ENCODE measurements around the gene TMEM161A. TPM values are rescaled to one million over a fixed set of nuclear protein-coding genes. Genes with fewer than 3 reads are reported as not detected.
A peak's percentile ranks its signal among the peaks of the same experiment; 100 is the strongest.

Gene TMEM161A
- total and polyA plus RNA-seq, 2 of the 13 experiments (the other 11 are each of a cell fraction or from before 2014, with no cell fraction given), result 25.9 to 31.4 TPM

DNA sequence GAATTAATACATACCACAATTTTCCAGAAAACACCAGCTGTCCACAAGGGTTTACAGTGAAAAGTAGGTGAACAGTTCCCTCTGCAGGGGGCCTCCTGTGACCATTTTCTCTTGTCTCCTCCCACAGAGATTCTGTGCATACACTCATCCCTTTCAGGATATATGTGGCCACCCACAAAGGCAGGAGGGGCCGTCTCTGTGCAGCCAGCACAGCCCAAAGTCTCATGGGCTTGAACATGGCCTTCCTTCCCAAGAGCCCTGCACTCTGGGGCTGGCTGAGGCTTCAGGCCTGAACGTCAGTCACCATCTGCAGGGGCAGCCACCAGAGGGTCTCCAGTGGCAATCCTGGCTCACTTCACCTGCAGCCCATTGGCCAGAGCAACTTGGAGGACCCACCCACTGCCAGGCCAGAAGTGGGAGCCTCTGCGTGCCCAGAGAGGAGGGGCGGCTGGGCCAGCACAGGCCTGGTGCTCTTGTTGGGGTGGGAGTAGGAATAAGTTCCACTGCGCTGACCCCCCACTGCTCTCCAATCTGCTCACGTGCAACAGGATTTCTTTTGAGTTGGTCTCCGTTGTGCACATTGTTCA lies 25.1 kb downstream of the TMEM161A start (continued):
- TF ChIP-seq ZBTB8A (CRISPR knock-in tag; IDR thresholded peaks at IDR 0.05; ENCODE audit: borderline replicate concordance, low read depth) (no peak), MIER2 (CRISPR knock-in tag; IDR thresholded peaks at IDR 0.05) (no peak), NFE2L2 (IDR thresholded peaks at IDR 0.05; ENCODE audit: low read length) (no peak), ZNF280D (CRISPR knock-in tag; IDR thresholded peaks at IDR 0.05) (0 out of 2 replicates have a peak, but pooled peaks have one; percentile 44), ZNF777 (CRISPR knock-in tag; IDR thresholded peaks at IDR 0.05) (peak; percentile 24; the same call in 1 of the 2 replicates), ZSCAN9 (CRISPR knock-in tag; IDR thresholded peaks at IDR 0.05; ENCODE audit: borderline replicate concordance) (no peak), ZNF614 (CRISPR knock-in tag; IDR thresholded peaks at IDR 0.05; ENCODE audit: borderline replicate concordance) (peak; percentile 21; the same call in 1 of the 2 replicates), ZNF678 (CRISPR knock-in tag; IDR thresholded peaks at IDR 0.05) (no peak), AGO2 (optimal IDR thresholded peaks at IDR 0.05; ENCODE audit: low read depth, low read length) (peak; percentile 58), ZNF33B (CRISPR knock-in tag; IDR thresholded peaks at IDR 0.05) (peak; percentile 40; the same call in 1 of the 2 replicates), ZNF30 (CRISPR knock-in tag; IDR thresholded peaks at IDR 0.05) (no peak), AKAP8 (CRISPR knock-in tag; IDR thresholded peaks at IDR 0.05) (peak; percentile 59), RXRA (CRISPR knock-in tag; IDR thresholded peaks at IDR 0.05) (0 out of 2 replicates have a peak, but pooled peaks have one; percentile 28), RBAK (CRISPR knock-in tag; IDR thresholded peaks at IDR 0.05) (no peak), FOSL1 (CRISPR knock-in tag; IDR thresholded peaks at IDR 0.05; ENCODE audit: borderline replicate concordance) (no peak), ZNF672 (CRISPR knock-in tag; IDR thresholded peaks at IDR 0.05) (no peak), JARID2 (CRISPR knock-in tag; IDR thresholded peaks at IDR 0.05; ENCODE audit: insufficient replicate concordance) (no peak)
- TF ChIP-seq, protein P1, sequence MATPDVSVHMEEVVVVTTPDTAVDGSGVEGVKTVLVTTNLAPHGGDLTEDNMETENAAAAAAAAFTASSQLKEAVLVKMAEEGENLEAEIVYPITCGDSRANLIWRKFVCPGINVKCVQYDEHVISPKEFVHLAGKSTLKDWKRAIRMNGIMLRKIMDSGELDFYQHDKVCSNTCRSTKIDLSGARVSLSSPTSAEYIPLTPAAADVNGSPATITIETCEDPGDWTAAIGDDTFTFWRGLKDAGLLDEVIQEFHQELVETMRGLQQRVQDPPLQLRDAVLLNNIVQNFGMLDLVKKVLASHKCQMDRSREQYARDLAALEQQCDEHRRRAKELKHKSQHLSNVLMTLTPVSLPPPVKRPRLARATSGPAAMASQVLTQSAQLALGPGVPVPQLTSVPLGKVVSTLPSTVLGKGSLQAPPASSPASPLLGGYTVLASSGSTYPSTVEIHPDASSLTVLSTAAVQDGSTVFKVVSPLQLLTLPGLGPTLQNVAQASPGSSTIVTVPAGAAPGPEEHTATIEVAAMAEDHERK (CRISPR knock-in tag; IDR thresholded peaks at IDR 0.05; ENCODE audit: low read depth), result no peak
- TF ChIP-seq, protein P2, sequence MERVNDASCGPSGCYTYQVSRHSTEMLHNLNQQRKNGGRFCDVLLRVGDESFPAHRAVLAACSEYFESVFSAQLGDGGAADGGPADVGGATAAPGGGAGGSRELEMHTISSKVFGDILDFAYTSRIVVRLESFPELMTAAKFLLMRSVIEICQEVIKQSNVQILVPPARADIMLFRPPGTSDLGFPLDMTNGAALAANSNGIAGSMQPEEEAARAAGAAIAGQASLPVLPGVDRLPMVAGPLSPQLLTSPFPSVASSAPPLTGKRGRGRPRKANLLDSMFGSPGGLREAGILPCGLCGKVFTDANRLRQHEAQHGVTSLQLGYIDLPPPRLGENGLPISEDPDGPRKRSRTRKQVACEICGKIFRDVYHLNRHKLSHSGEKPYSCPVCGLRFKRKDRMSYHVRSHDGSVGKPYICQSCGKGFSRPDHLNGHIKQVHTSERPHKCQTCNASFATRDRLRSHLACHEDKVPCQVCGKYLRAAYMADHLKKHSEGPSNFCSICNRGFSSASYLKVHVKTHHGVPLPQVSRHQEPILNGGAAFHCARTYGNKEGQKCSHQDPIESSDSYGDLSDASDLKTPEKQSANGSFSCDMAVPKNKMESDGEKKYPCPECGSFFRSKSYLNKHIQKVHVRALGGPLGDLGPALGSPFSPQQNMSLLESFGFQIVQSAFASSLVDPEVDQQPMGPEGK (CRISPR knock-in tag; IDR thresholded peaks at IDR 0.05), result peak; percentile 27; the same call in 1 of the 2 replicates
- TF ChIP-seq, protein P3, sequence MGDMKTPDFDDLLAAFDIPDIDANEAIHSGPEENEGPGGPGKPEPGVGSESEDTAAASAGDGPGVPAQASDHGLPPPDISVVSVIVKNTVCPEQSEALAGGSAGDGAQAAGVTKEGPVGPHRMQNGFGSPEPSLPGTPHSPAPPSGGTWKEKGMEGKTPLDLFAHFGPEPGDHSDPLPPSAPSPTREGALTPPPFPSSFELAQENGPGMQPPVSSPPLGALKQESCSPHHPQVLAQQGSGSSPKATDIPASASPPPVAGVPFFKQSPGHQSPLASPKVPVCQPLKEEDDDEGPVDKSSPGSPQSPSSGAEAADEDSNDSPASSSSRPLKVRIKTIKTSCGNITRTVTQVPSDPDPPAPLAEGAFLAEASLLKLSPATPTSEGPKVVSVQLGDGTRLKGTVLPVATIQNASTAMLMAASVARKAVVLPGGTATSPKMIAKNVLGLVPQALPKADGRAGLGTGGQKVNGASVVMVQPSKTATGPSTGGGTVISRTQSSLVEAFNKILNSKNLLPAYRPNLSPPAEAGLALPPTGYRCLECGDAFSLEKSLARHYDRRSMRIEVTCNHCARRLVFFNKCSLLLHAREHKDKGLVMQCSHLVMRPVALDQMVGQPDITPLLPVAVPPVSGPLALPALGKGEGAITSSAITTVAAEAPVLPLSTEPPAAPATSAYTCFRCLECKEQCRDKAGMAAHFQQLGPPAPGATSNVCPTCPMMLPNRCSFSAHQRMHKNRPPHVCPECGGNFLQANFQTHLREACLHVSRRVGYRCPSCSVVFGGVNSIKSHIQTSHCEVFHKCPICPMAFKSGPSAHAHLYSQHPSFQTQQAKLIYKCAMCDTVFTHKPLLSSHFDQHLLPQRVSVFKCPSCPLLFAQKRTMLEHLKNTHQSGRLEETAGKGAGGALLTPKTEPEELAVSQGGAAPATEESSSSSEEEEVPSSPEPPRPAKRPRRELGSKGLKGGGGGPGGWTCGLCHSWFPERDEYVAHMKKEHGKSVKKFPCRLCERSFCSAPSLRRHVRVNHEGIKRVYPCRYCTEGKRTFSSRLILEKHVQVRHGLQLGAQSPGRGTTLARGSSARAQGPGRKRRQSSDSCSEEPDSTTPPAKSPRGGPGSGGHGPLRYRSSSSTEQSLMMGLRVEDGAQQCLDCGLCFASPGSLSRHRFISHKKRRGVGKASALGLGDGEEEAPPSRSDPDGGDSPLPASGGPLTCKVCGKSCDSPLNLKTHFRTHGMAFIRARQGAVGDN (CRISPR knock-in tag; IDR thresholded peaks at IDR 0.05), result peak; percentile 59
